A673 (cell line): ENCODE results near the gene NPB. TPM values are rescaled to one million over a fixed set of nuclear protein-coding genes. Genes with fewer than 3 reads are reported as not detected.
A peak's percentile ranks its signal among the peaks of the same experiment; 100 is the strongest.

Experiments
- BruUV-seq: library from RNA; stranded (reverse); fragments of 400-500 nt; replicated peaks from 2 replicates; lab custom pipeline; 2021; lab: Mats Ljungman, UMichigan
- CTCF ChIA-PET: fragments of 300-600 bp; sonication (Branson Sonifier 250); formaldehyde crosslinking; loops from one replicate; lab custom pipeline; 2022; ENCODE audit warnings: antibody characterized with exemption; lab: Charles Lee
- POLR2A ChIA-PET: fragments of 300-600 bp; sonication (Branson Sonifier 250); formaldehyde crosslinking; loops from one replicate; lab custom pipeline; 2022; ENCODE audit warnings: antibody characterized with exemption; ENCODE audit not compliant: low non-redundant PET; lab: Charles Lee
- DNase-seq: peaks from one replicate; pipeline ENCODE4 v3.0.0-alpha.2; 2015; ENCODE audit warnings: low spot score
- H3K27ac ChIP-seq: fragments of 200-600 bp; sonication (generic); 2 replicates; pipeline ENCODE4 v1.5.1; 2016; ENCODE audit warnings: mixed run types, low read depth, mild to moderate bottlenecking, mixed read lengths, antibody characterized with exemption, low read length; ENCODE audit not compliant: poor library complexity, severe bottlenecking
- H3K27me3 ChIP-seq: fragments of 200-600 bp; sonication (generic); replicated peaks from 2 replicates; pipeline ENCODE4 v1.6.1; 2017; ENCODE audit warnings: mixed run types, low read depth, mild to moderate bottlenecking, mixed read lengths, antibody characterized with exemption, low read length; ENCODE audit not compliant: insufficient read depth, poor library complexity
- H3K36me3 ChIP-seq: fragments of 200-600 bp; sonication (generic); 2 replicates; pipeline ENCODE4 v1.6.1; 2016; ENCODE audit warnings: mixed run types, mild to moderate bottlenecking, mixed read lengths, antibody characterized with exemption, low read length; ENCODE audit not compliant: insufficient read depth, poor library complexity, severe bottlenecking
- H3K4me1 ChIP-seq: fragments of 200-600 bp; sonication (generic); 2 replicates; pipeline ENCODE4 v1.6.1; 2017; ENCODE audit warnings: mixed run types, mild to moderate bottlenecking, mixed read lengths, antibody characterized with exemption, low read length; ENCODE audit not compliant: insufficient read depth, poor library complexity, severe bottlenecking
- H3K4me3 ChIP-seq: fragments of 200-600 bp; sonication (generic); 2 replicates; pipeline ENCODE4 v1.5.1; 2016; ENCODE audit warnings: low read depth, mixed run types, mild to moderate bottlenecking, mixed read lengths, low read length; ENCODE audit not compliant: poor library complexity, severe bottlenecking
- H3K9me3 ChIP-seq: fragments of 200-600 bp; sonication (generic); 2 replicates; pipeline ENCODE4 v1.6.1; 2016; ENCODE audit warnings: mixed run types, low read depth, mild to moderate bottlenecking, mixed read lengths, antibody characterized with exemption, low read length; ENCODE audit not compliant: poor library complexity, severe bottlenecking
- CTCF ChIP-seq: fragments of 300-800, 200-600 bp; sonication (generic); conservative IDR thresholded peaks from 2 replicates; pipeline ENCODE4 v1.5.1; 2017; ENCODE audit warnings: low read depth, mild to moderate bottlenecking, antibody characterized with exemption, low read length, moderate library complexity, mixed read lengths
- EZH2 ChIP-seq: fragments of 200-600 bp; sonication (generic); IDR thresholded peaks from 2 replicates; pipeline ENCODE4 v1.6.1; 2017; ENCODE audit warnings: borderline replicate concordance, low read depth, mild to moderate bottlenecking, mixed read lengths, antibody characterized with exemption, low read length; ENCODE audit not compliant: poor library complexity, severe bottlenecking
- intact Hi-C: fragments of 100-400 bp; cut with micrococcal nuclease; formaldehyde crosslinking; loops from one replicate; pipeline ENCODE4 v1.10.0; 2022; ENCODE audit not compliant: unreplicated experiment
- total RNA-seq: library from RNA; stranded (reverse); gene quantifications from 2 replicates; pipeline ENCODE4 v1.2.3, GENCODE V29; 2021

NPB gene
- total RNA-seq, 1 experiment from 2014 or later, result 0.75 TPM

GRCh38 chr17:81924557-81925532 is 22.8 kb downstream of the NPB start:
- H3K4me3 ChIP-seq, result no peak overlapping the region
- H3K4me1 ChIP-seq, result peaks cover 38% of the 10 kb centered on the region
- no peaks in the 10 kb centered on the region for H3K9me3 ChIP-seq
- no TSS peak for BruUV-seq
- POLR2A ChIA-PET, result interaction anchor here (0.6 kb wide), 1 partner anchor 32 kb away, joined by 19 read pairs; no protein-coding TSS in a partner anchor
- peaks cover 19% of the 10 kb centered on the region for H3K36me3 ChIP-seq
- peak overlapping the region; percentile 73 for H3K27ac ChIP-seq
- H3K27me3 ChIP-seq, result no peaks in the 10 kb centered on the region
- CTCF ChIA-PET, result no interaction called here
- DNase-seq, result no peak
- intact Hi-C loops, result no loop called here
- TF ChIP-seq EZH2 (no peak), CTCF (no peak)

GRCh38 chr17:81925860-81926450 is 23.9 kb downstream of the NPB start:
- Histone ChIP-seq H3K27me3 (no peaks in the 10 kb centered on the region), H3K9me3 (no peaks in the 10 kb centered on the region), H3K4me1 (peaks cover 38% of the 10 kb centered on the region), H3K27ac (peak overlapping the region; percentile 92), H3K4me3 (peak overlapping the region; percentile 94), H3K36me3 (peaks cover 14% of the 10 kb centered on the region)
- TF ChIP-seq EZH2, result no peak
- TF ChIP-seq CTCF, result no peak
- BruUV-seq, result TSS peak; percentile 14
- no peak for DNase-seq
- POLR2A ChIA-PET, result interaction anchor here (0.6 to 0.7 kb wide), 3 partner anchors 372 to 790 kb away, joined by 3 to 5 read pairs (median 4); partner anchors contain the start of gene FN3KRP
- intact Hi-C loops, result no loop called here
- CTCF ChIA-PET, result interaction anchor here (1.2 kb wide), 1 partner anchor 33 kb away, joined by 3 read pairs; no protein-coding TSS in a partner anchor

- peaks cover 8% of the 10 kb centered on the region for H3K36me3 ChIP-seq
- no peak for TF ChIP-seq CTCF
- TF ChIP-seq EZH2, result no peak
- H3K27me3 ChIP-seq, result no peaks in the 10 kb centered on the region
- POLR2A ChIA-PET, result interaction anchor here (0.6 to 0.7 kb wide), 2 partner anchors 373 to 705 kb away, joined by 4 to 5 read pairs; no protein-coding TSS in a partner anchor
- no TSS peak for BruUV-seq
- DNase-seq, result peak; percentile 68
- peak overlapping the region; percentile 94 for H3K4me3 ChIP-seq
- CTCF ChIA-PET, result interaction anchor here (1.2 kb wide), 1 partner anchor 33 kb away, joined by 3 read pairs; no protein-coding TSS in a partner anchor
- intact Hi-C loops, result no loop called here
- H3K4me1 ChIP-seq, result peaks cover 38% of the 10 kb centered on the region
- peak overlapping the region; percentile 92 for H3K27ac ChIP-seq
- no peaks in the 10 kb centered on the region for H3K9me3 ChIP-seq
These were observed 24.6 kb downstream of the NPB start for GRCh38 chr17:81926451-81927151.
